ENCODE measurements around the gene ERBB4.

The ERBB4 gene

GRCh38 chr2:211816754-211817153 lies 721.8 kb downstream of the ERBB4 start:
- TF ChIP-seq, protein P1, sequence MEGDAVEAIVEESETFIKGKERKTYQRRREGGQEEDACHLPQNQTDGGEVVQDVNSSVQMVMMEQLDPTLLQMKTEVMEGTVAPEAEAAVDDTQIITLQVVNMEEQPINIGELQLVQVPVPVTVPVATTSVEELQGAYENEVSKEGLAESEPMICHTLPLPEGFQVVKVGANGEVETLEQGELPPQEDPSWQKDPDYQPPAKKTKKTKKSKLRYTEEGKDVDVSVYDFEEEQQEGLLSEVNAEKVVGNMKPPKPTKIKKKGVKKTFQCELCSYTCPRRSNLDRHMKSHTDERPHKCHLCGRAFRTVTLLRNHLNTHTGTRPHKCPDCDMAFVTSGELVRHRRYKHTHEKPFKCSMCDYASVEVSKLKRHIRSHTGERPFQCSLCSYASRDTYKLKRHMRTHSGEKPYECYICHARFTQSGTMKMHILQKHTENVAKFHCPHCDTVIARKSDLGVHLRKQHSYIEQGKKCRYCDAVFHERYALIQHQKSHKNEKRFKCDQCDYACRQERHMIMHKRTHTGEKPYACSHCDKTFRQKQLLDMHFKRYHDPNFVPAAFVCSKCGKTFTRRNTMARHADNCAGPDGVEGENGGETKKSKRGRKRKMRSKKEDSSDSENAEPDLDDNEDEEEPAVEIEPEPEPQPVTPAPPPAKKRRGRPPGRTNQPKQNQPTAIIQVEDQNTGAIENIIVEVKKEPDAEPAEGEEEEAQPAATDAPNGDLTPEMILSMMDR (IDR thresholded peaks at IDR 0.05; ENCODE audit: borderline replicate concordance, insufficient read depth, low read depth, low read length): no peak
- H3K4me3 ChIP-seq (ENCODE audit: low read depth, low read length): no peak overlapping the region

GRCh38 chr2:211812587-211812986 lies 726.0 kb downstream of the ERBB4 start:
- TF ChIP-seq, protein P1 (IDR thresholded peaks at IDR 0.05; ENCODE audit: borderline replicate concordance, insufficient read depth, low read depth, low read length): no peak
- no peak overlapping the region for H3K4me3 ChIP-seq (ENCODE audit: low read depth, low read length)

- H3K4me3 ChIP-seq (ENCODE audit: low read depth, low read length): no peak overlapping the region
- TF ChIP-seq, protein P1 (IDR thresholded peaks at IDR 0.05; ENCODE audit: borderline replicate concordance, insufficient read depth, low read depth, low read length): no peak
These were observed 735.9 kb downstream of the ERBB4 start for GRCh38 chr2:211802666-211803065.

- TF ChIP-seq, protein P1 (IDR thresholded peaks at IDR 0.05; ENCODE audit: borderline replicate concordance, insufficient read depth, low read depth, low read length): no peak
- H3K4me3 ChIP-seq (ENCODE audit: low read depth, low read length): no peak overlapping the region
These were observed 738.6 kb downstream of the ERBB4 start for GRCh38 chr2:211800001-211800400.

GRCh38 chr2:211798868-211799267 lies 739.7 kb downstream of the ERBB4 start:
- H3K4me3 ChIP-seq (ENCODE audit: low read depth, low read length): no peak overlapping the region
- TF ChIP-seq, protein P1 (IDR thresholded peaks at IDR 0.05; ENCODE audit: borderline replicate concordance, insufficient read depth, low read depth, low read length): no peak

- H3K4me3 ChIP-seq (ENCODE audit: low read depth, low read length): no peak overlapping the region
- TF ChIP-seq, protein P1 (IDR thresholded peaks at IDR 0.05; ENCODE audit: borderline replicate concordance, insufficient read depth, low read depth, low read length): no peak
These were observed 744.9 kb downstream of the ERBB4 start for GRCh38 chr2:211793690-211794089.

GRCh38 chr2:211789982-211790381 lies 748.6 kb downstream of the ERBB4 start:
- no peak overlapping the region for H3K4me3 ChIP-seq (ENCODE audit: low read depth, low read length)
- TF ChIP-seq, protein P1 (IDR thresholded peaks at IDR 0.05; ENCODE audit: borderline replicate concordance, insufficient read depth, low read depth, low read length): no peak
